NCI-H1417 treated with DMSO at 0.1 percent for 48 hours (cell line): Measurements from ENCODE around the gene CAMTA1.
A peak's percentile ranks its signal among the peaks of the same experiment; 100 is the strongest.

Experiments
- DNase-seq: peaks from one replicate; lab custom pipeline; 2025; lab: John Stamatoyannopoulos, UW

The CAMTA1 gene

GRCh38 chr1:7732331-7732730 is 947.1 kb downstream of the CAMTA1 start:
- no peak for DNase-seq

GRCh38 chr1:7733276-7733675 is 948.0 kb downstream of the CAMTA1 start:
- no peak for DNase-seq

- DNase-seq: no peak
Observed at GRCh38 chr1:7738044-7738443, 952.8 kb downstream of the CAMTA1 start.

- no peak for DNase-seq
Observed at GRCh38 chr1:7743346-7743745, 958.1 kb downstream of the CAMTA1 start.

- DNase-seq: no peak
Observed at GRCh38 chr1:7744882-7745281, 959.6 kb downstream of the CAMTA1 start.

GRCh38 chr1:7745783-7746182 is 960.5 kb downstream of the CAMTA1 start:
- no peak for DNase-seq

- no peak for DNase-seq
Observed at GRCh38 chr1:7747605-7748004, 962.4 kb downstream of the CAMTA1 start.

GRCh38 chr1:7749126-7749525 is 963.9 kb downstream of the CAMTA1 start:
- no peak for DNase-seq

GRCh38 chr1:7751174-7751573 is 965.9 kb downstream of the CAMTA1 start:
- DNase-seq: no peak

- peak; percentile 63 for DNase-seq
Observed at GRCh38 chr1:7752512-7753417, 967.5 kb downstream of the CAMTA1 start.

- no peak for DNase-seq
Observed at GRCh38 chr1:7753641-7754040, 968.4 kb downstream of the CAMTA1 start.

- no peak for DNase-seq
Observed at GRCh38 chr1:7754234-7754633, 969.0 kb downstream of the CAMTA1 start.

GRCh38 chr1:7755448-7755847 is 970.2 kb downstream of the CAMTA1 start:
- DNase-seq: no peak

- no peak for DNase-seq
Observed at GRCh38 chr1:7760245-7760644, 975.0 kb downstream of the CAMTA1 start.

GRCh38 chr1:7761103-7761502 is 975.8 kb downstream of the CAMTA1 start:
- no peak for DNase-seq

GRCh38 chr1:7767176-7767575 is 981.9 kb downstream of the CAMTA1 start:
- no peak for DNase-seq

GRCh38 chr1:7768583-7768982 is 983.3 kb downstream of the CAMTA1 start:
- no peak for DNase-seq

- no peak for DNase-seq
Observed at GRCh38 chr1:7769673-7770412, 984.6 kb downstream of the CAMTA1 start.

GRCh38 chr1:7770669-7770996 is 985.4 kb downstream of the CAMTA1 start:
- DNase-seq: no peak

- no peak for DNase-seq
Observed at GRCh38 chr1:7770997-7771822, 986.0 kb downstream of the CAMTA1 start, which contains the start of gene VAMP3. VAMP3 (plus strand) TSS chr1:7771296; CDS start chr1:7771384, 88 bp downstream.

GRCh38 chr1:7771823-7772299 is 986.6 kb downstream of the CAMTA1 start:
- DNase-seq: no peak

- no peak for DNase-seq
Observed at GRCh38 chr1:7777591-7777990, 992.3 kb downstream of the CAMTA1 start.
